ENCODE data around the gene MYO7B. TPM values are rescaled to one million over a fixed set of nuclear protein-coding genes. Genes with fewer than 3 reads are reported as not detected.

Gene MYO7B
- total RNA-seq, 1 experiment from 2014 or later: 28.0 TPM

- POLR2A ChIA-PET (ENCODE audit: unreplicated experiment): no interaction called here
- H2AFZ ChIP-seq (ENCODE audit: low read length): no peak overlapping the region
- H3F3A ChIP-seq (ENCODE audit: low read length, unreplicated experiment): no peaks in the 10 kb centered on the region
- H3K36me3 ChIP-seq (ENCODE audit: low read depth, low read length): no peaks in the 10 kb centered on the region
- H3K9me3 ChIP-seq (ENCODE audit: low read length): no peaks in the 10 kb centered on the region
- no peaks in the 10 kb centered on the region for H3K27me3 ChIP-seq (ENCODE audit: low read length)
- no peaks in the 10 kb centered on the region for H3K79me2 ChIP-seq (ENCODE audit: low read length)
- TF ChIP-seq CTCF (conservative IDR thresholded peaks at IDR 0.05; ENCODE audit: low read depth, low read length): no peak
- no peak for TF ChIP-seq EZH2 (IDR thresholded peaks at IDR 0.05; ENCODE audit: low read length, unreplicated experiment)
- no peak for TF ChIP-seq EZH2phosphoT487 (IDR thresholded peaks at IDR 0.05; ENCODE audit: borderline replicate concordance, low read length)
- BruUV-seq (replicated peaks): no TSS peak
- H4K20me1 ChIP-seq (ENCODE audit: low read length): no peaks in the 10 kb centered on the region
- no peak overlapping the region for H3K4me2 ChIP-seq (ENCODE audit: low read length)
- intact Hi-C loops (cut with micrococcal nuclease): no loop called here
- H3K9me2 ChIP-seq (replicated peaks; ENCODE audit: low read length): no peaks in the 10 kb centered on the region
- ATAC-seq (no peak), DNase-seq (no peak)
- no peaks in the 10 kb centered on the region for H3K4me1 ChIP-seq (ENCODE audit: insufficient read depth, low read length)
- H3K27ac ChIP-seq (ENCODE audit: low read length): no peak overlapping the region
- H3K4me3 ChIP-seq (ENCODE audit: low read length): no peak overlapping the region
- no peak overlapping the region for H3K9ac ChIP-seq (ENCODE audit: low read length)
- CTCF ChIA-PET: no interaction called here
These were observed 145.3 kb downstream of the MYO7B start for GRCh38 chr2:127680706-127681287.

GRCh38 chr2:127681288-127681804 lies 145.9 kb downstream of the MYO7B start:
- Histone ChIP-seq H3K9me3 (ENCODE audit: low read length) (no peaks in the 10 kb centered on the region), H3K9ac (ENCODE audit: low read length) (no peak overlapping the region), H3F3A (ENCODE audit: low read length, unreplicated experiment) (no peaks in the 10 kb centered on the region), H2AFZ (ENCODE audit: low read length) (no peak overlapping the region), H3K4me1 (ENCODE audit: insufficient read depth, low read length) (no peaks in the 10 kb centered on the region), H3K79me2 (ENCODE audit: low read length) (no peaks in the 10 kb centered on the region), H3K4me3 (ENCODE audit: low read length) (no peak overlapping the region), H3K9me2 (replicated peaks; ENCODE audit: low read length) (no peaks in the 10 kb centered on the region), H4K20me1 (ENCODE audit: low read length) (no peaks in the 10 kb centered on the region), H3K27me3 (ENCODE audit: low read length) (no peaks in the 10 kb centered on the region), H3K36me3 (ENCODE audit: low read depth, low read length) (no peaks in the 10 kb centered on the region), H3K4me2 (ENCODE audit: low read length) (no peak overlapping the region), H3K27ac (ENCODE audit: low read length) (no peak overlapping the region)
- ATAC-seq: no peak
- ChIA-PET POLR2A (ENCODE audit: unreplicated experiment) (no interaction called here), CTCF (no interaction called here)
- TF ChIP-seq CTCF (conservative IDR thresholded peaks at IDR 0.05; ENCODE audit: low read depth, low read length) (no peak), EZH2 (IDR thresholded peaks at IDR 0.05; ENCODE audit: low read length, unreplicated experiment) (no peak)
- no TSS peak for BruUV-seq (replicated peaks)
- intact Hi-C loops (cut with micrococcal nuclease): no loop called here
- DNase-seq: no peak

- Histone ChIP-seq H3K4me2 (ENCODE audit: low read length) (no peak overlapping the region), H3F3A (ENCODE audit: low read length, unreplicated experiment) (no peaks in the 10 kb centered on the region), H3K27ac (ENCODE audit: low read length) (no peak overlapping the region), H3K36me3 (ENCODE audit: low read depth, low read length) (no peaks in the 10 kb centered on the region), H3K4me1 (ENCODE audit: insufficient read depth, low read length) (no peaks in the 10 kb centered on the region), H4K20me1 (ENCODE audit: low read length) (no peaks in the 10 kb centered on the region), H3K79me2 (ENCODE audit: low read length) (no peaks in the 10 kb centered on the region), H3K9ac (ENCODE audit: low read length) (no peak overlapping the region), H2AFZ (ENCODE audit: low read length) (no peak overlapping the region), H3K27me3 (ENCODE audit: low read length) (no peaks in the 10 kb centered on the region), H3K4me3 (ENCODE audit: low read length) (no peak overlapping the region), H3K9me3 (ENCODE audit: low read length) (no peaks in the 10 kb centered on the region), H3K9me2 (replicated peaks; ENCODE audit: low read length) (no peaks in the 10 kb centered on the region)
- no peak for ATAC-seq
- TF ChIP-seq EZH2 (IDR thresholded peaks at IDR 0.05; ENCODE audit: low read length, unreplicated experiment): no peak
- TF ChIP-seq CTCF (conservative IDR thresholded peaks at IDR 0.05; ENCODE audit: low read depth, low read length): no peak
- TF ChIP-seq EZH2phosphoT487 (IDR thresholded peaks at IDR 0.05; ENCODE audit: borderline replicate concordance, low read length): no peak
- intact Hi-C loops (cut with micrococcal nuclease): no loop called here
- BruUV-seq (replicated peaks): no TSS peak
- CTCF ChIA-PET: no interaction called here
- DNase-seq: no peak
- POLR2A ChIA-PET (ENCODE audit: unreplicated experiment): no interaction called here
These were observed 146.7 kb downstream of the MYO7B start for GRCh38 chr2:127681976-127682857.
